ENCODE measurements around the gene SPACA1.

GRCh38 chr6:88008831-88009231 lies 38.8 kb upstream of the SPACA1 start:
- no peak for TF ChIP-seq POLR2AphosphoS5 (IDR thresholded peaks at IDR 0.05)
- no peak for TF ChIP-seq CTCF (IDR thresholded peaks at IDR 0.05)
- no peak for TF ChIP-seq POLR2A (IDR thresholded peaks at IDR 0.05)

Measured in upper lobe of left lung (tissue), 4 donors.